Neural progenitor cell (in vitro differentiated cells): ENCODE results near the gene KCNH5. TPM values are rescaled to one million over a fixed set of nuclear protein-coding genes. Genes with fewer than 3 reads are reported as not detected.

Source experiments
- DNase-seq: peaks from one replicate; pipeline ENCODE4 v3.0.0-alpha.2; 2016; ENCODE audit warnings: low spot score
- H2AFZ ChIP-seq: fragments of 200-600 bp; sonication (generic); replicated peaks from 2 replicates; pipeline ENCODE4 v1.6.1; 2016; ENCODE audit warnings: antibody characterized with exemption
- H3F3A ChIP-seq: fragments of 200-600 bp; sonication (generic); 2 replicates; pipeline ENCODE4 v1.6.1; 2016; ENCODE audit warnings: antibody characterized with exemption, low read depth
- H3K27ac ChIP-seq: fragments of 200-600 bp; sonication (generic); 2 replicates; pipeline ENCODE4 v1.5.1; 2016; ENCODE audit warnings: mild to moderate bottlenecking
- H3K27me3 ChIP-seq: fragments of 200-600 bp; sonication (generic); 2 replicates; pipeline ENCODE4 v1.6.1; 2016; ENCODE audit warnings: mild to moderate bottlenecking, moderate library complexity
- H3K36me3 ChIP-seq: fragments of 200-600 bp; sonication (generic); 2 replicates; pipeline ENCODE4 v1.5.1; 2016
- H3K4me1 ChIP-seq: fragments of 200-600 bp; sonication (generic); 2 replicates; pipeline ENCODE4 v1.6.1; 2016; ENCODE audit warnings: mixed run types
- H3K4me2 ChIP-seq: fragments of 200-600 bp; sonication (generic); 2 replicates; pipeline ENCODE4 v1.6.1; 2016
- H3K4me3 ChIP-seq: fragments of 200-600 bp; sonication (generic); 2 replicates; pipeline ENCODE4 v1.5.1; 2016
- H3K79me2 ChIP-seq: fragments of 200-600 bp; sonication (generic); 2 replicates; pipeline ENCODE4 v1.6.1; 2016; ENCODE audit warnings: low read depth
- H3K9ac ChIP-seq: fragments of 200-600 bp; sonication (generic); 2 replicates; pipeline ENCODE4 v1.6.1; 2016
- H3K9me3 ChIP-seq: fragments of 200-600 bp; sonication (generic); 2 replicates; pipeline ENCODE4 v1.5.1; 2016; ENCODE audit warnings: low read depth
- H4K20me1 ChIP-seq: fragments of 200-600 bp; sonication (generic); 2 replicates; pipeline ENCODE4 v1.6.1; 2016; ENCODE audit warnings: low read depth
- H3K27ac Mint-ChIP-seq: 3 replicates; pipeline ENCODE4 v1.8.0; 2021; ENCODE audit warnings: mixed read lengths
- H3K27me3 Mint-ChIP-seq: 2 replicates; pipeline ENCODE4 v1.8.0; 2022; ENCODE audit warnings: low read depth, mild to moderate bottlenecking, inconsistent platforms, moderate library complexity, mixed read lengths; ENCODE audit not compliant: insufficient read depth
- H3K36me3 Mint-ChIP-seq: 3 replicates; pipeline ENCODE4 v1.8.0; 2021; ENCODE audit warnings: mixed read lengths
- H3K4me1 Mint-ChIP-seq: 3 replicates; pipeline ENCODE4 v1.8.0; 2021; ENCODE audit warnings: mixed read lengths
- H3K4me3 Mint-ChIP-seq: 3 replicates; pipeline ENCODE4 v1.8.0; 2021; ENCODE audit warnings: mild to moderate bottlenecking, moderate library complexity, mixed read lengths
- H3K9me3 Mint-ChIP-seq: 3 replicates; pipeline ENCODE4 v1.8.0; 2020; ENCODE audit warnings: mixed read lengths
- CTCF ChIP-seq: fragments of 200-600 bp; sonication (generic); IDR thresholded peaks from 2 replicates; pipeline ENCODE4 v1.5.1; 2017; ENCODE audit warnings: antibody characterized with exemption, mild to moderate bottlenecking
- EZH2 ChIP-seq: fragments of 200-600 bp; sonication (generic); IDR thresholded peaks from 2 replicates; pipeline ENCODE4 v1.6.1; 2017; ENCODE audit warnings: antibody characterized with exemption, mild to moderate bottlenecking, moderate library complexity
- EZH2phosphoT487 ChIP-seq: fragments of 200-600 bp; sonication (generic); IDR thresholded peaks from 2 replicates; pipeline ENCODE4 v1.6.1; 2017; ENCODE audit warnings: antibody characterized with exemption
- total RNA-seq: library from RNA; depleted of rRNA; stranded (reverse); fragments of >200 nt; gene quantifications from 2 replicates; pipeline ENCODE4 v1.2.3, GENCODE V29; 2015; ENCODE audit warnings: low replicate concordance

Gene KCNH5
- total RNA-seq, 1 donor from 2014 or later = 4.6 TPM

GRCh38 chr14:62844546-62844945 lies 200.7 kb downstream of the KCNH5 start:
- DNase-seq = no peak
- TF ChIP-seq EZH2 (no peak), CTCF (no peak), EZH2phosphoT487 (no peak)
- H3K27ac ChIP-seq = no peak overlapping the region
- H2AFZ ChIP-seq = no peak overlapping the region
- no peak overlapping the region for H3K4me3 Mint-ChIP-seq
- no peaks in the 10 kb centered on the region for H3K36me3 Mint-ChIP-seq
- no peaks in the 10 kb centered on the region for H3K4me1 ChIP-seq
- no peaks in the 10 kb centered on the region for H3K27me3 ChIP-seq
- no peaks in the 10 kb centered on the region for H3K9me3 Mint-ChIP-seq
- no peaks in the 10 kb centered on the region for H3K9me3 ChIP-seq
- no peak overlapping the region for H3K4me3 ChIP-seq
- H3K36me3 ChIP-seq = no peaks in the 10 kb centered on the region
- no peak overlapping the region for H3K4me2 ChIP-seq
- no peak overlapping the region for H3K9ac ChIP-seq
- no peak overlapping the region for H3K27ac Mint-ChIP-seq
- no peaks in the 10 kb centered on the region for H3K79me2 ChIP-seq
- no peaks in the 10 kb centered on the region for H4K20me1 ChIP-seq
- no peaks in the 10 kb centered on the region for H3F3A ChIP-seq
- no peaks in the 10 kb centered on the region for H3K27me3 Mint-ChIP-seq
- no peaks in the 10 kb centered on the region for H3K4me1 Mint-ChIP-seq

GRCh38 chr14:62824086-62824485 lies 221.2 kb downstream of the KCNH5 start:
- Histone ChIP-seq H3K4me2 (no peak overlapping the region), H3K36me3 (peaks cover 7% of the 10 kb centered on the region), H3K9me3 (peaks cover 14% of the 10 kb centered on the region), H2AFZ (no peak overlapping the region), H3K9ac (no peak overlapping the region), H3K79me2 (no peaks in the 10 kb centered on the region), H3K4me1 (no peaks in the 10 kb centered on the region), H4K20me1 (no peaks in the 10 kb centered on the region), H3F3A (no peaks in the 10 kb centered on the region), H3K27ac (no peak overlapping the region), H3K4me3 (no peak overlapping the region), H3K27me3 (no peaks in the 10 kb centered on the region)
- Mint-ChIP-seq H3K9me3 (peaks cover 6% of the 10 kb centered on the region), H3K27me3 (no peaks in the 10 kb centered on the region), H3K4me3 (no peak overlapping the region), H3K4me1 (no peaks in the 10 kb centered on the region), H3K27ac (no peak overlapping the region), H3K36me3 (peaks cover 2% of the 10 kb centered on the region)
- TF ChIP-seq EZH2 = no peak
- no peak for TF ChIP-seq EZH2phosphoT487
- no peak for TF ChIP-seq CTCF
- DNase-seq = no peak

GRCh38 chr14:62819931-62820330 lies 225.3 kb downstream of the KCNH5 start:
- Mint-ChIP-seq H3K9me3 (no peaks in the 10 kb centered on the region), H3K4me1 (no peaks in the 10 kb centered on the region), H3K36me3 (peaks cover 2% of the 10 kb centered on the region), H3K4me3 (no peak overlapping the region), H3K27ac (no peak overlapping the region), H3K27me3 (no peaks in the 10 kb centered on the region)
- no peaks in the 10 kb centered on the region for H3K9me3 ChIP-seq
- H3K9ac ChIP-seq = no peak overlapping the region
- H3K4me3 ChIP-seq = no peak overlapping the region
- H3K79me2 ChIP-seq = no peaks in the 10 kb centered on the region
- H3K36me3 ChIP-seq = no peaks in the 10 kb centered on the region
- no peak for TF ChIP-seq EZH2
- no peak for TF ChIP-seq CTCF
- TF ChIP-seq EZH2phosphoT487 = no peak
- no peaks in the 10 kb centered on the region for H3F3A ChIP-seq
- H3K4me1 ChIP-seq = no peaks in the 10 kb centered on the region
- no peak overlapping the region for H3K27ac ChIP-seq
- no peaks in the 10 kb centered on the region for H4K20me1 ChIP-seq
- no peak for DNase-seq
- no peaks in the 10 kb centered on the region for H3K27me3 ChIP-seq
- no peak overlapping the region for H3K4me2 ChIP-seq
- no peak overlapping the region for H2AFZ ChIP-seq

- H3K36me3 ChIP-seq = no peaks in the 10 kb centered on the region
- H3K4me1 ChIP-seq = no peaks in the 10 kb centered on the region
- Mint-ChIP-seq H3K9me3 (peaks cover 11% of the 10 kb centered on the region), H3K4me3 (no peak overlapping the region), H3K36me3 (no peaks in the 10 kb centered on the region), H3K27me3 (peaks cover 4% of the 10 kb centered on the region), H3K4me1 (no peaks in the 10 kb centered on the region), H3K27ac (no peak overlapping the region)
- no peaks in the 10 kb centered on the region for H3F3A ChIP-seq
- H3K79me2 ChIP-seq = no peaks in the 10 kb centered on the region
- H3K9ac ChIP-seq = no peak overlapping the region
- no peak overlapping the region for H3K27ac ChIP-seq
- no peaks in the 10 kb centered on the region for H3K27me3 ChIP-seq
- no peak for DNase-seq
- H2AFZ ChIP-seq = no peak overlapping the region
- H3K9me3 ChIP-seq = no peaks in the 10 kb centered on the region
- TF ChIP-seq EZH2phosphoT487 = no peak
- H4K20me1 ChIP-seq = no peaks in the 10 kb centered on the region
- H3K4me2 ChIP-seq = no peak overlapping the region
- no peak overlapping the region for H3K4me3 ChIP-seq
Measured at GRCh38 chr14:62807636-62808035, 237.6 kb downstream of the KCNH5 start.
